ENCODE results near the gene TEAD2.
A peak's percentile ranks its signal among the peaks of the same experiment; 100 is the strongest.

TEAD2 gene

GRCh38 chr19:49393881-49394280 lies 31.7 kb upstream of the TEAD2 start:
- no peak for TF ChIP-seq CTCF (IDR thresholded peaks at IDR 0.05; ENCODE audit: insufficient read depth, missing control alignments)
- FAIRE-seq: no peak
- no peak for DNase-seq (ENCODE audit: insufficient read length, low spot score)

GRCh38 chr19:49391581-49392399 lies 29.6 kb upstream of the TEAD2 start:
- FAIRE-seq (peak; percentile 84), DNase-seq (ENCODE audit: insufficient read length, low spot score) (peak; percentile 66)

GRCh38 chr19:49390929-49391359 lies 28.7 kb upstream of the TEAD2 start:
- no peak for TF ChIP-seq CTCF (IDR thresholded peaks at IDR 0.05; ENCODE audit: insufficient read depth, missing control alignments)
- no peak for FAIRE-seq
- DNase-seq (ENCODE audit: insufficient read length, low spot score): no peak

More at GRCh38 chr19:49391581-49392399, 29.6 kb upstream of the TEAD2 start:
- TF ChIP-seq CTCF (IDR thresholded peaks at IDR 0.05; ENCODE audit: insufficient read depth, missing control alignments): peak; percentile 99

- no peak for TF ChIP-seq CTCF (IDR thresholded peaks at IDR 0.05; ENCODE audit: insufficient read depth, missing control alignments)
- no peak for DNase-seq (ENCODE audit: insufficient read length, low spot score)
- FAIRE-seq: no peak
Measured at GRCh38 chr19:49390131-49390928, 28.1 kb upstream of the TEAD2 start.

GRCh38 chr19:49389406-49389805 lies 27.2 kb upstream of the TEAD2 start:
- DNase-seq (ENCODE audit: insufficient read length, low spot score) (no peak), FAIRE-seq (no peak)
- TF ChIP-seq CTCF (IDR thresholded peaks at IDR 0.05; ENCODE audit: insufficient read depth, missing control alignments): no peak

GRCh38 chr19:49387936-49388372 lies 25.7 kb upstream of the TEAD2 start, which contains the start of gene KASH5:
TSS of gene KASH5 (plus strand) at chr19:49388249. CDS start at chr19:49390884, 2,635 bp downstream.
- DNase-seq (ENCODE audit: insufficient read length, low spot score) (no peak), FAIRE-seq (no peak)
- no peak for TF ChIP-seq CTCF (IDR thresholded peaks at IDR 0.05; ENCODE audit: insufficient read depth, missing control alignments)
